Uterus (tissue), 2 donors: Measurements from ENCODE around the gene MSGN1.

Source experiments
- CTCF ChIP-seq, 4 experiments: fragments of 200-600 bp in 2 of 4; fragments of 450-650 bp in 2 of 4; sonication (generic) in 2 of 4; IDR thresholded peaks; one replicate each; pipeline ENCODE4 v1.5.1; 2016 to 2019; ENCODE audit warnings: antibody characterized with exemption in 4 of 4, mild to moderate bottlenecking in 2 of 4, moderate library complexity in 1 of 4
- POLR2A ChIP-seq, 2 donors: fragments of 450-650 bp; IDR thresholded peaks; one replicate each; pipeline ENCODE4 v1.6.1; 2016; ENCODE audit warnings: antibody characterized with exemption in 2 of 2, mild to moderate bottlenecking in 1 of 2, moderate library complexity in 1 of 2

GRCh38 chr2:17795309-17795708 lies 21.0 kb upstream of the MSGN1 start:
- TF ChIP-seq CTCF (IDR thresholded peaks at IDR 0.05) (no peak), POLR2A (IDR thresholded peaks at IDR 0.05) (no peak)
